Measurements from ENCODE around the gene TRAF6. TPM values are rescaled to one million over a fixed set of nuclear protein-coding genes. Genes with fewer than 3 reads are reported as not detected.
A peak's percentile ranks its signal among the peaks of the same experiment; 100 is the strongest.

Gene TRAF6
- total RNA-seq, 3 donors from 2014 or later (not counting 1 experiment from before 2014, with no cell fraction given) = 37.9 to 43.3 (median 40.2) TPM

GRCh38 chr11:36441610-36442208 lies 68.4 kb downstream of the TRAF6 start:
- H3K27me3 Mint-ChIP-seq (ENCODE audit: low read depth in 2 of 2) = no peaks in the 10 kb centered on the region
- Histone ChIP-seq H3K9me3 (ENCODE audit: control insufficient read depth, insufficient read depth, low read length) (no peaks in the 10 kb centered on the region), H3K36me3 (ENCODE audit: control insufficient read depth, insufficient read depth, low read length) (peaks cover 80% of the 10 kb centered on the region), H3K27ac (ENCODE audit: low read length) (peak overlapping the region; percentile 5), H3K27me3 (ENCODE audit: control insufficient read depth, insufficient read depth, low read length) (no peaks in the 10 kb centered on the region), H3K4me3 (ENCODE audit: low read length) (no peak overlapping the region), H3K4me1 (ENCODE audit: control insufficient read depth, insufficient read depth, low read length) (peaks cover 4% of the 10 kb centered on the region)
- no peak for ATAC-seq
- no peaks in the 10 kb centered on the region for H3K9me3 Mint-ChIP-seq
- TF ChIP-seq CTCF (IDR thresholded peaks at IDR 0.05) = no peak
- DNase-seq = no peak
- 85% methylated on average over 2 of the region's 2 CpGs for WGBS (ENCODE audit: insufficient coverage)
- intact Hi-C loops (cut with micrococcal nuclease) = no loop called here
- peaks cover 77 to 84% of the 10 kb centered on the region in 2 donors for H3K4me1 Mint-ChIP-seq
- no peak overlapping the region for H3K4me3 Mint-ChIP-seq
- peak overlapping the region; percentile 54 to 90 for H3K27ac Mint-ChIP-seq
- H3K36me3 Mint-ChIP-seq = peaks cover 58% of the 10 kb centered on the region

GRCh38 chr11:36438126-36438525 lies 71.9 kb downstream of the TRAF6 start:
- Histone ChIP-seq H3K36me3 (ENCODE audit: control insufficient read depth, insufficient read depth, low read length) (peaks cover 84% of the 10 kb centered on the region), H3K27me3 (ENCODE audit: control insufficient read depth, insufficient read depth, low read length) (no peaks in the 10 kb centered on the region), H3K27ac (ENCODE audit: low read length) (no peak overlapping the region), H3K9me3 (ENCODE audit: control insufficient read depth, insufficient read depth, low read length) (no peaks in the 10 kb centered on the region), H3K4me1 (ENCODE audit: control insufficient read depth, insufficient read depth, low read length) (peaks cover 4% of the 10 kb centered on the region), H3K4me3 (ENCODE audit: low read length) (no peak overlapping the region)
- DNase-seq (no peak), ATAC-seq (no peak)
- peaks cover 55% of the 10 kb centered on the region for H3K36me3 Mint-ChIP-seq
- intact Hi-C loops (cut with micrococcal nuclease) = no loop called here
- WGBS (ENCODE audit: insufficient coverage) = 93% methylated on average over 5 of the region's 5 CpGs
- no peak overlapping the region for H3K4me3 Mint-ChIP-seq
- H3K9me3 Mint-ChIP-seq = no peaks in the 10 kb centered on the region
- peak overlapping the region; percentile 54 to 90 for H3K27ac Mint-ChIP-seq
- TF ChIP-seq CTCF (IDR thresholded peaks at IDR 0.05) = no peak
- H3K4me1 Mint-ChIP-seq = peaks cover 72 to 82% of the 10 kb centered on the region in 2 donors
- H3K27me3 Mint-ChIP-seq (ENCODE audit: low read depth in 2 of 2) = no peaks in the 10 kb centered on the region

- Mint-ChIP-seq H3K4me3 (no peak overlapping the region), H3K27me3 (ENCODE audit: low read depth in 2 of 2) (no peaks in the 10 kb centered on the region), H3K4me1 (peaks cover 66 to 83% of the 10 kb centered on the region in 2 donors), H3K9me3 (no peaks in the 10 kb centered on the region), H3K36me3 (peaks cover 55% of the 10 kb centered on the region), H3K27ac (peak overlapping the region; percentile 10 to 90)
- DNase-seq (no peak), ATAC-seq (no peak)
- Histone ChIP-seq H3K4me3 (ENCODE audit: low read length) (no peak overlapping the region), H3K27me3 (ENCODE audit: control insufficient read depth, insufficient read depth, low read length) (no peaks in the 10 kb centered on the region), H3K27ac (ENCODE audit: low read length) (no peak overlapping the region), H3K9me3 (ENCODE audit: control insufficient read depth, insufficient read depth, low read length) (no peaks in the 10 kb centered on the region), H3K4me1 (ENCODE audit: control insufficient read depth, insufficient read depth, low read length) (peaks cover 4% of the 10 kb centered on the region), H3K36me3 (ENCODE audit: control insufficient read depth, insufficient read depth, low read length) (peaks cover 89% of the 10 kb centered on the region)
- no peak for TF ChIP-seq CTCF (IDR thresholded peaks at IDR 0.05)
- intact Hi-C loops (cut with micrococcal nuclease) = no loop called here
- 97% methylated on average over 3 of the region's 3 CpGs for WGBS (ENCODE audit: insufficient coverage)
Measured at GRCh38 chr11:36437413-36437812, 72.7 kb downstream of the TRAF6 start.

Other genes starting within 250 kb of the TRAF6 start
- 10 to 100 TPM; 64.6 to 79.1 (median 74.0) TPM for gene COMMD9, start 220.8 kb downstream of the TRAF6 start, total RNA-seq
- gene PRR5L, start 214.0 kb downstream of the TRAF6 start, total RNA-seq = 100 to 1,000 TPM; 128 to 367 (median 303) TPM
- gene RAG1, start 57.7 kb upstream of the TRAF6 start, total RNA-seq = 1 to 10 TPM in 2 of 3 donors, under 1 TPM in 1; 0.96 to 2.1 (median 1.4) TPM
- gene IFTAP, start 84.2 kb upstream of the TRAF6 start, total RNA-seq = 1 to 10 TPM in 2 of 3 donors, under 1 TPM in 1; 0.94 to 1.9 (median 1.8) TPM
- not detected for gene RAG2, start 88.0 kb upstream of the TRAF6 start, total RNA-seq

Measured in natural killer cell (primary cell).